MV-4-11 (cell line): ENCODE results near the gene KCNQ5.

ENCODE experiments used
- DNase-seq: peaks from one replicate; lab custom pipeline; 2025; lab: John Stamatoyannopoulos, UW

Gene KCNQ5

GRCh38 chr6:72798196-72798595 is 176.3 kb downstream of the KCNQ5 start:
- DNase-seq: no peak

GRCh38 chr6:72809746-72810379 is 188.0 kb downstream of the KCNQ5 start:
- no peak for DNase-seq

GRCh38 chr6:72810571-72811280 is 188.9 kb downstream of the KCNQ5 start:
- no peak for DNase-seq

- DNase-seq: no peak
Measured at GRCh38 chr6:72811971-72812421, 190.1 kb downstream of the KCNQ5 start.

GRCh38 chr6:72813807-72814596 is 192.1 kb downstream of the KCNQ5 start:
- no peak for DNase-seq

GRCh38 chr6:72816022-72816421 is 194.2 kb downstream of the KCNQ5 start:
- DNase-seq: no peak

- no peak for DNase-seq
Measured at GRCh38 chr6:72817208-72817607, 195.3 kb downstream of the KCNQ5 start.

GRCh38 chr6:72819609-72820008 is 197.7 kb downstream of the KCNQ5 start:
- no peak for DNase-seq

GRCh38 chr6:72820153-72820552 is 198.3 kb downstream of the KCNQ5 start:
- no peak for DNase-seq

GRCh38 chr6:72820906-72821305 is 199.0 kb downstream of the KCNQ5 start:
- DNase-seq: no peak

GRCh38 chr6:72822023-72822422 is 200.2 kb downstream of the KCNQ5 start:
- no peak for DNase-seq

- no peak for DNase-seq
Measured at GRCh38 chr6:72822691-72823090, 200.8 kb downstream of the KCNQ5 start.

GRCh38 chr6:72824833-72825232 is 203.0 kb downstream of the KCNQ5 start:
- DNase-seq: no peak

- no peak for DNase-seq
Measured at GRCh38 chr6:72825315-72825911, 203.5 kb downstream of the KCNQ5 start.

- no peak for DNase-seq
Measured at GRCh38 chr6:72826037-72826436, 204.2 kb downstream of the KCNQ5 start.

GRCh38 chr6:72826744-72827438 is 205.0 kb downstream of the KCNQ5 start:
- DNase-seq: no peak

- DNase-seq: no peak
Measured at GRCh38 chr6:72828904-72829303, 207.0 kb downstream of the KCNQ5 start.

GRCh38 chr6:72832271-72832670 is 210.4 kb downstream of the KCNQ5 start:
- DNase-seq: no peak

GRCh38 chr6:72835749-72836148 is 213.9 kb downstream of the KCNQ5 start:
- DNase-seq: no peak

- DNase-seq: no peak
Measured at GRCh38 chr6:72836971-72837370, 215.1 kb downstream of the KCNQ5 start.

GRCh38 chr6:72841195-72841594 is 219.3 kb downstream of the KCNQ5 start:
- no peak for DNase-seq

- no peak for DNase-seq
Measured at GRCh38 chr6:72842140-72842539, 220.3 kb downstream of the KCNQ5 start.
